Activated T-helper 17 cell treated with anti-CD3 and anti-CD28 coated beads, Interleukin-2, amount 50 U/mL, for 72 hours (primary cell): Measurements from ENCODE around the gene GLYR1. TPM values are rescaled to one million over a fixed set of nuclear protein-coding genes. Genes with fewer than 3 reads are reported as not detected.
A peak's percentile ranks its signal among the peaks of the same experiment; 100 is the strongest.

ENCODE experiments used
- ATAC-seq: fragments of 150-1000 bp; cut with Tn5 transposase; replicated peaks from 2 replicates; pipeline ENCODE4 v1.10.0; 2021; ENCODE audit warnings: mild to moderate bottlenecking, moderate library complexity
- H3K27ac Mint-ChIP-seq: one replicate; pipeline ENCODE4 v1.8.0; 2022; ENCODE audit warnings: mixed read lengths
- H3K27me3 Mint-ChIP-seq: one replicate; pipeline ENCODE4 v1.8.0; 2022; ENCODE audit warnings: mixed read lengths
- H3K36me3 Mint-ChIP-seq: one replicate; pipeline ENCODE4 v1.8.0; 2022; ENCODE audit warnings: low read depth, mild to moderate bottlenecking, mixed read lengths
- H3K4me1 Mint-ChIP-seq: one replicate; pipeline ENCODE4 v1.8.0; 2022; ENCODE audit warnings: mixed read lengths
- H3K4me3 Mint-ChIP-seq: one replicate; pipeline ENCODE4 v1.8.0; 2022; ENCODE audit warnings: mild to moderate bottlenecking, mixed read lengths
- H3K9me3 Mint-ChIP-seq: one replicate; pipeline ENCODE4 v1.8.0; 2022; ENCODE audit warnings: mixed read lengths
- total RNA-seq, 2 donors: library from RNA; stranded (reverse); gene quantifications; one replicate each; pipeline ENCODE4 v1.2.3, GENCODE V29; 2022

Gene GLYR1
- total RNA-seq, 2 donors from 2014 or later: 57.8 to 97.2 TPM

DNA sequence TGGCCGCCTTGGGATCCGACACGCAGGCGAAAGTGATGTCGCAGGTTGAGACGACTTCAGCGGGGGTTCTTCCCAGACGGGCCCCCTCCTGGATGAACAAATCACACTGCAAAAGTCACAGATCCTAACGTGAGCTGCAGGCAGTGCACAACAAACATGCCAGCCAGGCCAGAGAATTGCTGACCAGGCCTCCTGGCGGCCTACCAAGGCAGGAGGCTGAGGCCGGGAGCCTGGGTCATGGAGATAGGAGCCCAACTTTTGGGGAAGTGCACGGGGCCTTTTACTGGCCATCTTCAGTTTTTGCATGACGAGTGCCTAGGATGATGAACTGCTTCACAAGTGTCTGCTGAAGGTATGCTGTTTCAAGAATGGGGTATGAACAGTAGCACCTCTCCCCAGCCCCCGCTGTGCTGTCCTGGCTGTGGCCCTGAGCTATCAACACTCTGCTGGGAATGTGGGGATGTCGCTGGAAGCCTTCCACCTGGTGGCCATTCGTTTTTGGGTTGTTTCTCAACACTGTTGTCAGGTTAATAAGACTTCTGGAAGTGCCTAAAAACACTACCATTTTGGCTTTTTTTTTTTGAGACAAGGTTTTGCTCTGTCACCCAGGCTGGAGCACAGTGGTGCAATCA, 32.4 kb downstream of the GLYR1 start:
- no peaks in the 10 kb centered on the region for H3K27me3 Mint-ChIP-seq
- peaks cover 98% of the 10 kb centered on the region for H3K36me3 Mint-ChIP-seq
- H3K27ac Mint-ChIP-seq: no peak overlapping the region
- no peak overlapping the region for H3K4me3 Mint-ChIP-seq
- no peaks in the 10 kb centered on the region for H3K9me3 Mint-ChIP-seq
- ATAC-seq: no peak
- H3K4me1 Mint-ChIP-seq: no peaks in the 10 kb centered on the region

DNA sequence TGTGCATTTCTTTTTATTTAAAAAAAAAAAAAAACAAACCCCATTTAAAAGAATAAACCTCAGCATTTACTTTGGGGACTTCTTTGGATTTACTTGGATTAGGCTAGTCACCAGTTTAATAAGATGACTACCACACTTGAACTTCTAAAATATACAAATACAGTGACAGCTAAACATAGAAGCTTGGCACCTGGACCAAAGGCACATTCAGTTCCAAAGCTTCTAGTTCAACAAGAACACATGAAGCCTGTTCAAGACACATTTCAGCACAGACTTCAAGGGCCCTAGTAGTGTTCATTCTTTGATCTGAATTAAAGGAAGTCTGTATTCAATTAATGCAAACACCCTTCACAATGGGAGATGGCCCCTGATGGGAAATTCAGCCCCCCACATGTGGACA, 33.0 kb downstream of the GLYR1 start:
- no peak overlapping the region for H3K4me3 Mint-ChIP-seq
- no peaks in the 10 kb centered on the region for H3K4me1 Mint-ChIP-seq
- H3K9me3 Mint-ChIP-seq: no peaks in the 10 kb centered on the region
- H3K27ac Mint-ChIP-seq: no peak overlapping the region
- peaks cover 100% of the 10 kb centered on the region for H3K36me3 Mint-ChIP-seq
- no peaks in the 10 kb centered on the region for H3K27me3 Mint-ChIP-seq
- no peak for ATAC-seq

GRCh38 chr16:4813251-4814003, 33.7 kb downstream of the GLYR1 start:
- Mint-ChIP-seq H3K36me3 (peaks cover 100% of the 10 kb centered on the region), H3K9me3 (no peaks in the 10 kb centered on the region), H3K27me3 (no peaks in the 10 kb centered on the region), H3K4me3 (no peak overlapping the region), H3K27ac (no peak overlapping the region), H3K4me1 (no peaks in the 10 kb centered on the region)
- ATAC-seq: no peak

DNA sequence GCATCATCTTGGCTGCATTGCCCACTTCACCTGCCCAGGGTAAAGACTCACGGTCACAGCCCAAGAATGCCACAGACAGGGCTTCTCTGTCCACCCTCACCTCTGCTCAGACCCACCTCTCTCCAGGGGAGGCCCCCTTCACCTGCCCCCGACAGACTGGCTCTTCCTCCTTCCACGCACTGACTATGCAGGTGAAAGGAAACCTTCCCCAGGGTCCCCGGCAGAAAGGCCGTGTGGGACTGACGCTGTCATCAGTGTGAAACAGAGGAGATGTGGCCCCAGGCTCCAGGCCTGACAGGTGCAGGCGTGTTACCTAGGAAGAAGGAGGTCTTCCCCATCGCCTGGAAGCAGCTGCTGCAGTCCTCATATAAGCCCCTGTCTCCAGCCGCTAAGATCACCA, 35.3 kb downstream of the GLYR1 start:
- H3K9me3 Mint-ChIP-seq: no peaks in the 10 kb centered on the region
- ATAC-seq: no peak
- peaks cover 99% of the 10 kb centered on the region for H3K36me3 Mint-ChIP-seq
- no peaks in the 10 kb centered on the region for H3K4me1 Mint-ChIP-seq
- no peaks in the 10 kb centered on the region for H3K27me3 Mint-ChIP-seq
- no peak overlapping the region for H3K4me3 Mint-ChIP-seq
- H3K27ac Mint-ChIP-seq: peak overlapping the region; percentile 38

- Mint-ChIP-seq H3K4me3 (no peak overlapping the region), H3K36me3 (peaks cover 97% of the 10 kb centered on the region), H3K4me1 (no peaks in the 10 kb centered on the region), H3K27me3 (no peaks in the 10 kb centered on the region), H3K27ac (no peak overlapping the region), H3K9me3 (no peaks in the 10 kb centered on the region)
- no peak for ATAC-seq
Measured at GRCh38 chr16:4811242-4811641, 35.8 kb downstream of the GLYR1 start.

- ATAC-seq: no peak
- Mint-ChIP-seq H3K4me1 (no peaks in the 10 kb centered on the region), H3K4me3 (no peak overlapping the region), H3K27ac (no peak overlapping the region), H3K36me3 (peaks cover 70% of the 10 kb centered on the region), H3K27me3 (no peaks in the 10 kb centered on the region), H3K9me3 (no peaks in the 10 kb centered on the region)
Measured at GRCh38 chr16:4806280-4806679, 40.8 kb downstream of the GLYR1 start.

GRCh38 chr16:4805231-4805630, 41.9 kb downstream of the GLYR1 start:
- Mint-ChIP-seq H3K4me3 (no peak overlapping the region), H3K9me3 (no peaks in the 10 kb centered on the region), H3K27me3 (no peaks in the 10 kb centered on the region), H3K4me1 (no peaks in the 10 kb centered on the region), H3K36me3 (peaks cover 60% of the 10 kb centered on the region), H3K27ac (no peak overlapping the region)
- no peak for ATAC-seq

DNA sequence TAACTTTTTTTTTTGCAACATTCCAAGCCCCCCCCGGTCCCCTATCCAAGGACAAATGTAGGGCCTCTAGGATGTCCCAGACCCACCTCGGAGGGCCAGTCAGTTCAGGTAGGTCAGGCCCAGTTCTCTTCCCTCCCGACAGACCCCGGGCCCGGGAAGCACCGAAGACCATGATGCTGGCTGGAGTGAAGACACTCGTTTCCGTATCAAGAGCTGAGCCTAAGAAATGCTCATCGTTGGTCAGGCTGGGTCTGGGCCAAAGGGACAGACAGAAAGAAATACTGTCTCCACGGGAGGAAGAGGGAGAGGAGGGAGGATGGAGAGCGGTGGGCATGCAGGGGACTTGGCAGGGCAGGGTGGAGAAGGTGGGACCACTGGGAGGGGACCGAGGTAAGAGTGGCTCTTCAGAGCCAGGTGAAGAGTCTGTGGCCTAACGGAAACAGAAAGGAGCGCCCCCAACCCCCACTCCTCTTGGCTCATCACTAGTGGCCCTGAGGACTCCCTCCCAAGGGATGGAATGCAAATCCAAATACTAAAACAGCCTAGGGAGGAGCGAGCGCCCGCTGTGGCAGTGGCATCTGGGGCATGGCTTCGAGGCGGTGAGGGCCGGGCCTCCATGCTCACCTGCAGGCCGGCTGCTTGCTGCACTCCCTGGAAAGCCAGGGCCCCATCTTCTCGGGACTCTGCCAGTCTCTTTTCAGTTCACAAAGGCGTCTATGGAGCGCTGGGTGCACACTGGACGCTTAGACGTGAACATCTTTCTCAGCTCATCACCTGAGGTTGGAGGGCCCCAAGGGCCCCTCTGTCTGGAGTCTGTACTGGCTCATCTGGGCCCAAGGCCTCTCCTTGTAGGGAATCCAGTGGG, 43.0 kb downstream of the GLYR1 start:
- no peak overlapping the region for H3K27ac Mint-ChIP-seq
- no peaks in the 10 kb centered on the region for H3K9me3 Mint-ChIP-seq
- H3K36me3 Mint-ChIP-seq: peaks cover 49% of the 10 kb centered on the region
- ATAC-seq: no peak
- no peaks in the 10 kb centered on the region for H3K4me1 Mint-ChIP-seq
- H3K4me3 Mint-ChIP-seq: peak overlapping the region; percentile 81
- no peaks in the 10 kb centered on the region for H3K27me3 Mint-ChIP-seq

DNA sequence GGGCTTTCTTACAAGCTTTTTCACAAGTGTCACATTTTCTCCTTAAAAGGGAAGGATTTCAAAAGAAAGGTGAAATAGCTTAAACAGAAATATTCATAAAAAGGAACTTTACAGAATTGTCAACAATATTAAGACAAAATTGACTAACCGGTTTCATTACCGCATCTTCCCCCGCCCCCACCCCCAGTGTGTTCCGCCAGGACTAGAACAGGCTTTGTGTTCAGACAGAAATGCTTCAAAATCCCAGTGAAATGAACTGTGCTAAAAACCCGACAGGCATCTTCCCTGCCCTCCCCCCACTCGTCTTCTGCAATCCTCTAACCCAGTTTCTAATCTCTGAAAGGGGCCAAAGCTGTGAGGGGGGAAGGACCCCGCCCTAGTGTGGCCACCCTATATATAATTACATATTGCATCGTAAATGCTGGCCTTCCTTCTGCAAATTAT, 43.7 kb downstream of the GLYR1 start:
- H3K4me1 Mint-ChIP-seq: no peaks in the 10 kb centered on the region
- H3K36me3 Mint-ChIP-seq: peaks cover 42% of the 10 kb centered on the region
- ATAC-seq: no peak
- H3K27me3 Mint-ChIP-seq: no peaks in the 10 kb centered on the region
- H3K27ac Mint-ChIP-seq: no peak overlapping the region
- H3K9me3 Mint-ChIP-seq: no peaks in the 10 kb centered on the region
- peak overlapping the region; percentile 81 for H3K4me3 Mint-ChIP-seq

- Mint-ChIP-seq H3K9me3 (no peaks in the 10 kb centered on the region), H3K27me3 (no peaks in the 10 kb centered on the region), H3K27ac (peak overlapping the region; percentile 41), H3K4me1 (no peaks in the 10 kb centered on the region), H3K4me3 (peak overlapping the region; percentile 81), H3K36me3 (peaks cover 35% of the 10 kb centered on the region)
- ATAC-seq: peak; percentile 96
Measured at GRCh38 chr16:4802659-4803287, 44.3 kb downstream of the GLYR1 start.

DNA sequence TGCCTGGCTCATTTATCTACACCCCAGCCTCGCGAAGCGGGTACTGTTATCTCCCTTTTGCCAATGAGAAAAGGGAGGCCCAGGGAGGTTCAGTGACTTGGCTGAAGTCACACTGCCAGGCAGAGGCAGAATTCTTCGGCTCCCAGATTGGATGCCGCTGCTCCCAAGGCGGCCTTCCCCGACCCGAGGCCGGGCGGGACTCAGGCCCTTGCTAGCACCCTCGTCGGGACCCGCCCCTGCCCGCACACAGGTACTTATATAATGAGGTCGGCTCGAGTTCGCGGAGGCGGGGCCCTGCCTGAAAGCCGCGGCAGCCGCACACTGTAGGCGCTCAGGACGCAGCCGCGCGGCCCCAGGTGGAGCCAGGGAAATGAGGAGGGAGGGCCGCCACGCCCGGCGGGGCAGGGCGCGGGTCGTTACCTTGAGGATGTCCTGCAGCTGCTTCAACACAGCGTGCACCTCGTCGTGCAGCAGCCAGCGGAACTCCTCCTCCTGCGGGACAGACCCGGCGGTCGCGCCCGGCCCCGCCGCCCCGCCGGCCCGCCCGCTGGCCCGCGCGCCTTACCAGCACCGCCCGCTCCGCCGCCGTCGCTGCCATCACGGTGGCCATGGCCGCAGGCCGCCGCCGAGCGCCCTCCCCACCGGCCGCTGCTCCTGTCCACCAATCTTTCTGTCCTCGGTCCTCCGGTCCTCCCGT, 45.0 kb downstream of the GLYR1 start, which contains the start of gene ROGDI:
Gene ROGDI, minus strand, starts transcription at position 672 of the 697 bp plus-strand sequence. Its CDS starts 62 bp downstream, at position 610.
- Mint-ChIP-seq H3K4me3 (peak within 1 kb of the TSS; percentile 81), H3K36me3 (peaks cover 29% of the 10 kb centered on the region), H3K4me1 (no peaks in the 10 kb centered on the region), H3K9me3 (no peaks in the 10 kb centered on the region), H3K27ac (peak within 1 kb of the TSS; percentile 54), H3K27me3 (no peaks in the 10 kb centered on the region)
- peak; percentile 63 for ATAC-seq

DNA sequence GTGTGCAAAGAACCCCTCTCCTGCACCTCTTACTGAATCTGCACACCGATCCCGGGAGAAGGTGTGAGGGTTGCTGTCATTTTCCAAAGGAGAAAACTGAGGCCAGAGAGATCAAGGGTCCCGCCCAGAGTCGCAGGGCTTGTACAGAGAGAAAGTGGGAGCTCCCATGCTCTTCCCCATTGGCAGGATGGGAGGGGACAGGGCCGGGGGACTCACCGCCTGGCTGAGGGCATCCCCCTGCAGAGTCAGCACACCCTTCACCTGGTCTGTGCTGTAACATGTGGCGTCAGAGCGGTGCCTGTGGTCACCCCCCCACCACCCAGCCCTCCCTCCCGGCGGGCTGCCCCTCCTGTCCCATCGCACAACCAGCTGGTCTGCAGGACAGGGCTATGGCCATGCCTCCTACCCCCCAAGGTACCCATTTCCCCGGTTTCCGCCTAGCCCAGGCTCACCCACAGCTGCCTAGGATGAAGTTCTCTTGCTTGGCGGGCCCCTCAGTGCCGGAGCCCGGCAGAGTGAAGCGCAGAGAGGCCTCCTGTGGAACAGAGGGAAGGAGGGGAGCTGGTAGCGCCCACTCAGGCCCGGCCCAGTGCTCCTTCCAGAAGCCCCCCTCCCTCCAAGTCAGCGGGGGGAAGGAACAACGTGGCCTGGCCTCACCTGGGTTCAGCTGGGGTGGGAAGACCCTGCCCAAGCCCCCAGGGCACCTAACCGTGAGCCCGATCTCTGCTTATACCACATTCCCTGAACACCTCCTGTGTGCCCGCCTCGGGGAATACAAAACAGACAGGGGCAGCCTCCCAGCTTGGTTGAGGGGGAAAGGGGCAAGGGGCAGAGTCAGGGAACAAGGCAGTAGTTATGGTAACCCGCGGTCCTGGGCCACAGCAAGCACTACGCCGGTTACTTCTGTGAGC, 45.8 kb downstream of the GLYR1 start:
- Mint-ChIP-seq H3K4me3 (peak overlapping the region; percentile 81), H3K9me3 (no peaks in the 10 kb centered on the region), H3K27me3 (no peaks in the 10 kb centered on the region), H3K36me3 (peaks cover 23% of the 10 kb centered on the region), H3K4me1 (no peaks in the 10 kb centered on the region), H3K27ac (peak overlapping the region; percentile 54)
- ATAC-seq: no peak
